ENCODE results near the gene TSHR.

DNA sequence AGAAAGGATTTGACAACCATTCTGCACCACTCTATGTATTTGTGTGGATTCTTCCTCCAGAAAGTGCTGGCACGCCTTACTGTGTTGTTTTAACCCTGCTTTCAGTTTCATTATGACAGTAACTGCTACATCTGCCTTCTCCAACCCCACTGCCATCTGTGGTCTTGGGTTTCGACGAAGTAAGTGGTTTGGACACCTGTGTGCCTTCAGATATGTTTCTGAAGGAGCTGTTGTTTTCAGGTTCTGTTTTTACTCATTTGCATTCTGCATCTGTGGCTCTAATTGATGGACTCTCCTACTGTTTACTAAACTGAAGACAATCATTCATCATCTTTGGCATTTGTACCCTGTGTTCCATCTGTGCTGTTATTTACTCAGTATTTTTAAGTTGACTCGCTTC, 4.1 kb downstream of the TSHR start:
- TF ChIP-seq CTCF (IDR thresholded peaks at IDR 0.05) (no peak), POLR2A (IDR thresholded peaks at IDR 0.05) (no peak)

Measured in suprapubic skin (tissue), 3 donors.